Bone marrow (tissue), 2 donors: ENCODE data around the gene TJP1.

ENCODE experiments used
- DNase-seq, 2 donors: peaks; one replicate each; lab custom pipeline; 2025; lab: John Stamatoyannopoulos, UW

TJP1 gene

DNA sequence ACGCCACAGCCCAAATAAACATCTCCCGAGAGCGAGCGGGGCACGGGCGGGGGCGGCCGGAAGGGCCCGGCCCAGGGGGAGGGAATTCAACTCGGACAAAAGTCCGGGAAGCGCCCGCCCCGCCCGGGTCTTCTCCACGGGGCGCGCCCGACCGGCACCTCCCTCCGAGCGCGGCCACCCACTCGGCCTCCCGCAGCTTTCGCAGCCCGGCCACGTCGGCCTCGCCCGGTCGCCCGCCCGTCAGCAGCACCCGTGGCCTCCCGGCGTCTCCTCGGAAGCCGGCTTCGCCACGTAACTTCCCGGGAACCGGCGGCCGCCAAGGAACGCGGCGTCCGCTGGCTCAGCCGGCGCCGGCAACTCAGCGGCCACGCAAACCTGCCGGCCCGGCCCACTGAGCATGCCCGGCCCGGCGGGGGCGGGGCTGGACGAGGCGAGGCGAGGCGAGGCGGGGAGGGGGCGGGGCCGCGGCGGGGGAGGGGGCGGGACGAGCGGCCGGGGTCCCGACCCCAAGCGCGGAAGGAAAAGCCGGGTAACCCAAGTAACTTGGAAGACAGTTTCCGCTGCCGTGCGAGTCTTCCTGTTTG lies at the start of gene TJP1:
TJP1 (minus strand) TSS at position 369 of the 584 bp plus-strand sequence. CDS start 440 bp downstream, outside the sequence.
- no peak for DNase-seq

DNA sequence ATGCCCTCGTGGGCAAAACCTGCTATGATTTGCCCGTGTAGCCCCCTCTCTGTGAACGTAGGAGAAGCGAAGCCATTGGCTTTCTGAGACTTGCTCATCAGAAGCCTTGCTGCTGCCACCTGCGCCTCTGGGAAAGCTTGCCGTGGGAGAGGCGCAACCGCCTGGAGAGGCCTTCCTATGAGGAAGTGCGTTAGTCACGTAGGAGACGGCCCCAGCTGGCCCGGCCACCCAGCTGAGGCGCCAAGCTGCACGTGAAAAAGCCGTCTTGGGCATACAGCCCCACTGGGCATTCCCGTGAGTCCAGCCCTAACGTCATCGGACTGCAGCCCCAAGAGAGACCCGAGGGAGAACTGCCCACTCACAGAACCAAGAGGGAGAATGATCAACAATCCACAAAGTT lies 49.1 kb upstream of the TJP1 start:
- DNase-seq: no peak

DNA sequence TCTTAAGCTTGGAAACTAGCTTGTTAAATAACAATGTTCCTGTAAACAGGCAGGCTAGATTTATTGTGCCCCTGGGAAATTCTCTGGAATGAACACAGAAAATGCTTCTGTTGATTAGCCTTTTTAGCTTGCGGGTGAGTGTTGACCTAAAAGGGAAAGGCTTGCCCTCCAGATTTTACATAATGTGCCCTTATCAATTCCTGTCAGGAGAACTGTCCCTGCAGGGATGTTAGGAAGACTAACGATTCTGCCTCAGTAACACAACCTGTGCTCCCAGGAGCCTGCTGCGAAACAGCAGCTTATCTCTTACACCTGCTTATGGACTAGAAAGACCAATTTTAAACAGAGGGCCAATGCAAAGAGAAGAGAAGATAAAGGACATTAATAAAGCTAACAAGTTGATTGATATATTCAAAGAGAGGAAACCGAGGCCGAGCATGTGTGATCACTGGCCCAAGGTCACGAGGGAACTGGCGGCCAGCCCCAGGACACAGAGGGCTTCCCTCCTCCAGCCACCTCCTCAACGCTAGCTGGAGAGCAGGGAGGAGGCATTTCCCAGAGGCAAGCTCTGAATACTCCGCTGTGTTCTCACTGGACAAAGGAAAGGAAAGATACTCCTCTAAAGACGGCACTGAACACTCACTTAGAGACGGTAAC lies 48.4 kb upstream of the TJP1 start:
- DNase-seq: no peak

DNA sequence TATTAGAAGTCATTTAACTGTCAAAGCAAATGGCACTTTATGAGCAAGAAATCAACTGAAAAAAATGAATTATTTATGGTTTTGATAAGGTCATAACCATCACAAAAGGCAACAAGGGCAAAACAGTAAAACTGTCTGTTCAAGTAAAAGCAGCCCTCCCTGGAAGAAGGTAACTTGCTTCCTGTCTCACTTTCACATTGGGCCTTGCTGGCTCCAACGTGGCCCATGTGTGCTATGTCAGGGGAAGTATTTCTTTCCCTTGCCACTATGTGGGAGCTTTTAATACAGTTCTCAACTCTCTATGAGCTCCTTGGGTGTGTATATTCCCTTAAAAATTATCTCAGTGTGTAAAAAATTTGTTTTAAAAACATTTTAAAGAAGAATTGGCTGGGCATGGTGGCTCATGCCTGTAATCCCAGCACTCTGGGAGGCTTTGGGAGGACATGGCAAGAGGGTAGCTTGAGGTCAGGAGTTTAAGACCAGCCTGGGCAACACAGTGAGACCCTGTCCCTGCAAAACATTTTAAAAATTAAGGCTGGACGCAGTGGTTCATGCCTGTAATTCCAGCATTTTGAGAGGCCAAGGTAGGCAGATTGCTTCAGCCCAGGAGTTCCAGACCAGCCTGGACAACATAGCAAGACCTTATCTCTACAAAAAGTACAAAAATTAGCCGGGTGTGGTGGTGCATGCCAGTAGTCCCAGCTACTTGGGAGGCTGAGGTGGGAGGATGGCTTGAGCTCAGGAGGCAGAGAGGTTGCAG lies 45.2 kb upstream of the TJP1 start:
- DNase-seq: no peak

DNA sequence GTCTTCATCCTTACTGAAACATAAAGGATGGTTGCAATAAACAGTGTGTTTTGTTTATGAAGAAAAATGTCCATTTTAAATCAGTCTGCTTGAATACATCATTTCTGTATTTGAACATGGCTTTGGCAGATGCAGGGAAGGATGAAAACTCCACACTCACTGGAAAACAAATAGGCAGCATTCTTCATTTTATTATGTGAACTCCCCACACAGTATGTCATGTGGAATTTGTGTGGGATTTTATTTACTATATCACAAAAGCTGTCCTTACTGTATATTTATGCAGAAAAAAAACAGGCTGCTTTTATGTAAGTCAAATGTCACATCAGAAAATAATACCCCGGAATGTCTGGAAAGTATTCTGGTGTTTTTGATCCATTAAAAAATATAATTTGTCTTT lies 44.1 kb upstream of the TJP1 start:
- DNase-seq: no peak

DNA sequence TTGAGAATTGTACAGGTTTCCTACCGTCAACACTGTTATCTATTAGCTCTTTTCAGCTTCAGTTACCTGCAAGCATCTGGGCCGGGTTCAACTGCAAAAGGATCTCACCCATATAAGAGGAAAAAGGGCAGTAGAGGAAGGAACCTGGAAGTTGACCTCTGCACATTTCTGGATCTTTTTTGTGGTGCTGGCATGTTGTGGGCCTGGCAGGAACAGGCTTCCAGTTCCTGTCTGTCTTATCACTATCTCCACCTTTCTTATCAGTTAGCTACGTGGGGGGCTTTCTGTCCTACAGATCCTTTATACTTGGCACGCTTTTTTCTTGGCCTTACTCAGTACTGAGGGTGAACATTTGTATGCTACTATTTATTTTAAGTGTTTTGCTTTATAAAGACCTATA lies 42.2 kb upstream of the TJP1 start:
- no peak for DNase-seq

DNA sequence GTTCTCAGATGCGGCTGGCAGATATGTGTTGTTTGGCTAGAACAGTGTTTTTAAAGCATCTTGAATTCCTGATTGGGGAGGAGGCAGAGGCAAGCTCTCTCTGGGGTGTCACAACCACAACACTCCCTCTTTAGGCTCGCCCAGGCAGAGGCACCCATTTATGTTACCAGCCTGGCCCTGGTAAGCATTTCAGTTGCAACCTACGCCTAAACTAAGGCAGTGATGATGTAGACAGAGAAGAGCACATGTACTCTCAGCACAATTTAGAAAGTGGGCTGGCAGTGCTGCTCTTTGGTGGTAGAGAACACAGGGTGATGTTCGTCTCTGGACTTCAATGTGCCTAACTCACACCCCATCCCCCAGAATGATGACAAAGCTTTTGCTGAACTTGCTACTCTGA lies 41.2 kb upstream of the TJP1 start:
- DNase-seq: no peak

DNA sequence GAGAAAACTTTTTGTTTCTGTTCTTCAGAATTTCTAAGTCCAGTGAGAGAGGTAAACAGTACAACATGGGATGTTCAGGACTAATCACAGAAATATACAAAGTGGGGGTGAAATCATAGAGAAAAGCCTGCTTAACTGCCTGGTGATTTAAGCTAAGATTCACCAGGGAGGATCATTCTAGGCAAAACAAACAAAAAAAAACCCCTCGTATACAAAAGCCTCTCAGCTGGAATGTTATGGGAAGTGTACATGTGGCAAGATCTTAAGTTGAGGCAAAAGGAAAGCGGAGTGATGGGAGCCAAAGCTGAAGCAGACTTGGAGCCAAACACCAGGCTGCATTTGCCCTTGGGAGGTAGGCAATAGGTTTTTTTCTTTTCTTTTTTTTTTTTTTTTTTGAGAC lies 40.0 kb upstream of the TJP1 start:
- DNase-seq: no peak

DNA sequence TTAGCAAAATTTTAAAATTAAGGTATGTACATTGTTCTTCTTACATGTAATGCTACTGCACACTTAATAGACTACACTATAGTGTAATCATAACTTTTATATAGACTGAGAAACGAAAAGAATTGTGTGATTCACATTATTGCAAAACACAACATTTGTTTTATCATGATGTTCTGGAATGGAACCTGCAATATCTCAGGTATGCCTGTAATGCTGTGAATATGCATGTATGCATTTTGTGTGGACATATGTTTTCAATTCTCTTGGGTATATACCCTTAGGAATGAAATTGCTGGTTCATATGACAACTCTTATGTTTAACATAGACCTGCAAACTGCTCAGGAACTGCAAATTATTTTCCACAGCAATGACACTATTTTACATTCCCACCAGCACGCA lies 38.6 kb upstream of the TJP1 start:
- DNase-seq: no peak

DNA sequence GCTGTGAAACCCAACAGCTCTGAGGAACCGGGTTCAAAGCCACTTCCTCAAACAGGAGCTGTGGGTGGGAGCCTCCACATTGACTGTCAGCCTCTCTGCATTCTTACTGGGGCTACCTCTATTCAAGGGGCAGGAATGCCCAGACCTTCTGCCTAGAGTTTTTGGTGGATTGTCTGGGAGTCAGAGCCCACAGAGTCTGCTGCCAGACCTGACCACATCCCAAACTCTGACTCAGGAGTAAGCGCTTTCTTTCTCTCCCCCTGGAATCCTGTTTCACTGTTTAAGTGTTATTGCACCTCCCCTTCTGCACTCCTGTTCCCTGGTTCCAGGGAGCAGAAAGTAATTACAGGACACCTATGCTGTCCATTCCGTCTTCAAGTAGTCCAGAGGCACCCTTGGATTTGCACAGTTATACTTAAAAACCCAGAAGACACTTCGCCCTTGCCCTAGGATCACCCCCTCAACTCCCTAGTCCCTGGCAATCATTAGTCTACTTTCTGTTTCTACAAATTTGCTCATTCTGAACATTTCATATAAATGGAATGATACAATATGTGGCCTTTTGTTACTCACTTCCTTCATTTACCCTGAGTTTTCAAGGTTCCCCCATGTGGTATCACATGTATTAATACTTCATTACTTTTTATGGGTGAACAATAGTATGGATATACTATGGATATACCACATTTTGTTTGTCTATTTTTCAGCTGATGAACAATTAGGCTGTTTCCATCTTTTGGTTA lies 37.9 kb upstream of the TJP1 start:
- no peak for DNase-seq

DNA sequence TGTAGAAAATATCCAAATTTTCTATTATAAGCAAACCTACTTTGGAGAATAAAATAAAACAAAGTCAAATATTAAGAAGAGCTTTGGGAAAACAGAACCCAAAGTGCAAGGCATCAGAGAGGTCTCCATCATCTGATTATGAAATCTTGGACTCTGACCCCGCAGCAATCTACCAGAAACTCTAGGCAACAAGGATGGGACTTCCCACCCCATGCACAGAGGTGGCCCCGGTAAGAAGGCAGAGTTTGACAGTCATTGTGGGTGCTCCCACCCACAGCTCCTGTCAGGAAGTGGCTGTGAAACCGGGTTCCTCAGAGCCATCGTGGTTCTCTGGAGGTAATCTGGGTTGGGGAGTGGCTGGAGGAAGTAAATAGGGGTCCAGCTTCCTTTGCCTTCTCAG lies 37.0 kb upstream of the TJP1 start:
- no peak for DNase-seq

DNA sequence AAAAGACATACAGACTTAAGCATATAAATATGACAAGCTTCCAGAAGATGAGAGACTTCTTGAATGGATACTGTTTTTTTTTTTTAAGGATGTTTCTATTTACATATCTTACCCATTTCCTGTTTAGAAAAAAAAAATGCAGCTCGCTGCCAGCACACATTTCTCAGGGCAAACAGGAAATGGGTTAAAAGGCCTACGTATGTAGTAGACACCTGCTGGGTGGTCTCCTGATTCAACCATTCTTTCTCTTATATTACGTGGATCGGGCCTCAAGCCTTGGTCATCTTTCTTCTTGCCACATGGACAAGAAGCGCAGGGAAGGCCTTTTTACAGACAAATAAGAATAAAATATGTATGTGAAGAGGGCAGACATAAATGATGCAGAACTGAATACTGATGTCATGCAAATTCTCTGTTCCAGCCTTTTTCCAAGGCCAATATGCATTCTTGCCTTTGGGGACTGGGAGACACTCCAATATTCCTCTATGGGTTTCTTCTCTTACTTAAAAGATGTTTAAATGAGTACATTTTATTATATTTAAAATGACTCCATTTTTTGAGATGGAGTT lies 35.0 kb upstream of the TJP1 start:
- DNase-seq: no peak

DNA sequence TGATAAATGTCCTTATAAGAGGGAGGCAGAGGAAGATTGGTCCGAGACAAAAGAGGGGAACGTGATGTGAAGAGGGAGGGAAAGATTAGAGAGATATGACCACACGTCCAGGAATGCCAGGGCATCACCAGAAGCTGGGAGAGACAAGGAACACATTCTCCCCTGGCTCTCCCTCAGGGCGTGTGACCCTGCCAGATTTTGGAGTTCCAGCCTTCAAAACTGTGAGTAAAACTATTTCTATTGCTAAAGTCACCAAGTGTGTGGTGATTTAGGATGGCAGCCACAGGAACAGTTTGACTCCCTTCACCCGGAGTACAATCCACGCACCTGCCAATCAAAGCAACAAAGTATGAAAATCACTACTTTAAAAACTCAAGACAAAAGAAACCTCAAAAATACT lies 32.1 kb upstream of the TJP1 start:
- no peak for DNase-seq

DNA sequence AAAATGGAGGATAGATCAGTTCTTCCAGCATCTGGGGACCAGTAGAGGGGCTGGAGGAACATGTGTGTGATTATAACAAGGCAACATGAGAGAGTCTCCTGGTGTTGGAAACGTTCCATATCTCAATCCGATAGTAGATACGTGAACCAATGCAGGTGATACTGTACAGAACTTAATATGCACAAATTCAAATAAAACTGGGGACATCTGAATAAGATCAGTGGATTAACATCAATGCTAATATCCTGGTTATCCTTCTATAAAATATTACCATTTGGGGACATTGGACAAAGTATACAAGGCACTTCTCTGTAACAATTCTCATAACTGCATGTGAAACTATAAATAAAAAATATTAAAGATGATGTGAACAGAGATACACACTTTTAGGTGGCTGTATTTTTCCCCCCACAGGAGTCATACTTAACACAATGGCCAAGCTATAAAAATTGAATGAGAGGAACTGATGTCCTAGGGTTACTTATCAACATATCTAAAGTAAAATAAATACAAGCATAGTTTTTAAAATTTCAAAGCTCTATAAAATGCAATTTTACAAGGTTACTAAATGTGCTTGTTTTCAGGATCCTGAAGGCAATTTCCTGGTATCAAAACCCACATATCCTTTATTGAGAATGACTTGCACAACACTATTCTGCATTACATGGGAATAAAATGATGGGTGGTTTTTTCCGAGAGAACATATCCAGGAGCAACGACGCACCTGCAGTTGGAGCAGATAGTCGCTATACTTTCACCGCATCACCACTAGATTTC lies 31.1 kb upstream of the TJP1 start:
- DNase-seq: no peak

DNA sequence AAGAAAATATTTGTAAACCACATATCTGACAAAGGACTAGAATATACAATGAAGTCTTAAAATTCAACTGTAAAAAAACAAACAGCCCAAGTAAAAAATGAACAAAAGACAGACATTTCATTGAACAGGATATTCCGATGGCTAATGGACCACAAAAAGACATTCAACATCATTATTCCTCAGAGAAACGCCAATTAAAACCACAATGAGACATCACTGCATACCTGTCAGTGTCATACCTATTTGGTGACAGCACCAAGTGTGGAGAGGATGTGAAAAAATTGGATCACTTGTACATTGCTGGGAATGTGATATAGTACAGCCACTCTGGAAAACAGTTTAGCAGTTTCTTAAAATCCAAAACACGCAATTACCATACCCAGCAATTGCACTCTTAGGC lies 29.9 kb upstream of the TJP1 start:
- no peak for DNase-seq

DNA sequence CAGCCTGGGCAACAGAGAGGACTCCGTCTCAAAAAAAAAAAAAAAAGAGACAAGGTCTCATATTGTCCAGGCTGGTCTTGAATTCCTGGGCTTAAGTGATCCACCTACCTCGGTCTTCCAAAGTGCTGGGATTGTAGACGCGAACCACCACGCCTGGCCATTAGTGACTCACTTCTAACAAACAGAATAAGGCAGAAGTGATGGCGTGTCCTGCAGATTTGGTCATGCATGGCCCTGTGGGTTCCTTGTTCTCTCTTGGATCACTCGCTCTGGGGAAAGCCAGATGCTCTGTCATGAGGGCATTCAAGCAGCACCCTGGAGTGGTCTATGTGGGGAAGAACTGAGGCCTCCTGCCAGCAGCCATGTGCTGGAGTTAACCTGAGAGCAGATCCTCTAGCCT lies 27.4 kb upstream of the TJP1 start:
- no peak for DNase-seq

DNA sequence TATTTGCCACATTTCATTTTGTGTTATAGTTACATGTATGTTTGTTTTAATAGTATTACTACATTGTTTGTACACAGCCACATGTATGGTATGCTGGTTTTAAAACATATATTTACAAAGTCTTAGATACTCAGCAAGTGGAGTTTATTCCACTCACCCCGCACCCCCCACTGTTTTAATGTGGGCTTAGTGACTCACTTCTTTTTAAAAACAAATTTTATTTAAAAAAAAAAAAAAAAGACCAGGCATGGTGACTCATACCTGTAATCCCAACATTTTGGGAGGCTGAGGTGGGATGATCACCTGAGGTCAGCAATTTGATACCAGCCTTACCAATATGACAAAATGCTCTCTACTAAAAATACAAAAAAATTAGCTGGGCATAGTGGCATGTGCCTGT lies 26.9 kb upstream of the TJP1 start:
- no peak for DNase-seq

DNA sequence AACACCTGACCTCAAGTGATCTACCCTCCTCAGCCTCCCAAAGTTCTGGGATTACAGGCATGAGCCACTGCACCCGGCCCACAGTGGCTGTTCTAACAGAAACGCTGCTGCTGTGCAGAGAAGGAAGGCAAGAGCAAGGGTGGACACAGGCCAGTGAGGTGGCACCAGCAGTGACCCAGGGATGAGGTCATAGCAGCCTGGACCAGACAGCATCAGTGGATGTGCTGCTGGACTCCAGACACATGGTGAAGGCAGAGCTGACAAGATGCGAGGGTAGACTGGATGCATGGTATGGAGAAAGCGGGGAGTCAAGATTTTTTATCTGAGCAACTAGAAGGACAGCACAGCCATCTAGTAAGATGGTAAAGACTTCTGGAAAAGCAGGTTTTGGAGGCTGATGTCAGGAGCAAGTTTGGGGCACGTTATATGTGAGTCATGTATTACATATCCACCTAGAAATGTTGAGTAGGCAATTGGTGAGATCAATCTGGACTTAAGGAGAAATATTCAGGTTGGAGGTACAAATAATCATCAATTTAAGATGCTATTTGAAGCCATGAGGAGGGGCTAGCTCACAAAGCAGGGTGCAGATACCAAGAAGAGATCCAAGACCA lies 22.1 kb upstream of the TJP1 start:
- no peak for DNase-seq

DNA sequence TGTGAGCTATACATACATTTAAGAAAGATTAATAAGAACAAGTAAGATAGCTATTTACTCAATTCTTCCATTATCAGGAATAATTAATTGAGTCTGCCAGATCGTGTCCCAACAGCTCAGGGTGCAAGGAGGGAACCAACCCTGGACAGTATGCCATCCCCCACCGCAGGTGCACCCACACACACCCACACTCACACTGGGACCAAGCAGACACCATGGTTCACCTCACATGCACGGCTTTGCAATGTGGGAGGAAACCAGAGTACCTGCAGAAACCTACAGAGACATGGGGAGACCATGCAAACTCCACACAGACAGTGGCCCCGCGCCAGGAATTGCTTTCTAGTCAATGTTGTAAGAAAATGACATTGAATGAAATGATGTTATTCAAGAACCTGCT lies 20.0 kb upstream of the TJP1 start:
- DNase-seq: no peak

DNA sequence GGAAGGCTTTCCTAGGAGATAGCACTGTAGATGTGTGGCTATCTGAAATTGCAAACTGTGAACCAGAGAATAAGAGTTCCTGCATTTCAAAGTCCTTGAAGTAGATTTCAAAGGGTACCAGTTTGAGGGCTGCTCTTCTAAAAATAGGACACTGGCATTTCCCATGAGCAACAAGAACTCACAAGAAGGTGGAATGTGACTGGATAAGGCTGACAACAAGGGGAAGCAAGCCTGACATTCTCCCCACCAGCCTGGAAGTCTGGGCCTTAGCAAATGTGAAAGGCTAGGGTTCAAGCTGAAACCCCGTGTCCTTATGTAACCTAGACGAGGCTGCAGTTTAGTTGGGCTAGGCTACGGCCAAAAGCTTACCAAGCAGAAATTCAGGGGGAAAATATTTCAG lies 18.7 kb upstream of the TJP1 start:
- no peak for DNase-seq

DNA sequence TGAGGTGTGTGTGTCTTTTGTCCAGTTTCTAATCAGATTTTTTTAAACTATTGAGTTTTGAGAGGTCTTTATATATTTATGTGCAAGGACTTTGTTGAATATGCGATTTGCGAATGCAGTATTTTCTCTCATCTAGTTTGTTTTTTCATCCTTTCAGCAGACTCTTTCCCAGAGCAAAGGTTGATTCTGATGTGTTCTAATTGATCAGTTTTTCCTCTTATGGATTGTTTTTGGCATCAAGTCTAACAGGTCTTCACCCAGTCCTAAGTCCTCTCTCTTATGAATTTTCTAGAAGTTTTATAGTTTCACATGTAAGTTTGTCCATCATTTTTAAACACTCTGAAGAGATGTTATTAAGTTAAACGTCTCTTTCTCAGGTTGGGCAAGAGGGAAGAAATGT lies 17.8 kb upstream of the TJP1 start:
- DNase-seq: no peak
